ENCODE data around the gene NOSTRIN. TPM values are rescaled to one million over a fixed set of nuclear protein-coding genes. Genes with fewer than 3 reads are reported as not detected.
"Not testable (repeated sequence)": the region's sequence is repeated elsewhere in the genome, so short reads cannot be mapped to it uniquely, and the experiment has no call there.

The NOSTRIN gene
- polyA plus RNA-seq, 1 experiment, result not detected

DNA sequence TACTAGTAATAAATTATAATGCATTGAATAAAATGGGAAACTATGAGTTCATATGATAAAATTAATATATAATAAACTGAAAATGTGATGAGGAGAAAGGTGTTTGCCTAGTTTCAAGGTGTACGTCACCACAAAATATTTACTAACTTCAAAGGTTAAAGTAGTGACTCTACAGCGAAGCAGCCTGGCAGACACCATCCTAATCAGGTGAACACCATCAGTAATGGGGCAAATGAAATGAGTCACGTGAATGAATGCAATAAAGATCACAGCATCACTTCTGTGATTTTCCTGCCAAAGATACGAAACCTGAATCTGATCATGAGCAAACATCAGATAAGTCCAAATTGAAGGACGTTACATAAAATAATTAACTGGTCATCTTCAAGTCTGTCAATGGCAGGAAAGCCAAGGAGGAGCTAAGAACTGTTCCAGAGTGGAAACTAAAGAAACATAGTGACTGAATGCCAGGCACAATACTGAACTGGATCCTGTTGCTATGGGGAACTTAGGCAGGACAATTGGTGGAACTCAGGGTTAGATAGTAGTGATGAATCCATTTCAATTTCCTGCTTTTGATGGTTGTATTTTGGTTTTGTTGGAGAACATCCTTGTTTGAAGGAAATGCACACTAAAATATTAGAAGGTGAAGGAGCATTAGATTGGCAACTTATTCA, 12.1 kb upstream of the NOSTRIN start:
- TF ChIP-seq, protein P1, sequence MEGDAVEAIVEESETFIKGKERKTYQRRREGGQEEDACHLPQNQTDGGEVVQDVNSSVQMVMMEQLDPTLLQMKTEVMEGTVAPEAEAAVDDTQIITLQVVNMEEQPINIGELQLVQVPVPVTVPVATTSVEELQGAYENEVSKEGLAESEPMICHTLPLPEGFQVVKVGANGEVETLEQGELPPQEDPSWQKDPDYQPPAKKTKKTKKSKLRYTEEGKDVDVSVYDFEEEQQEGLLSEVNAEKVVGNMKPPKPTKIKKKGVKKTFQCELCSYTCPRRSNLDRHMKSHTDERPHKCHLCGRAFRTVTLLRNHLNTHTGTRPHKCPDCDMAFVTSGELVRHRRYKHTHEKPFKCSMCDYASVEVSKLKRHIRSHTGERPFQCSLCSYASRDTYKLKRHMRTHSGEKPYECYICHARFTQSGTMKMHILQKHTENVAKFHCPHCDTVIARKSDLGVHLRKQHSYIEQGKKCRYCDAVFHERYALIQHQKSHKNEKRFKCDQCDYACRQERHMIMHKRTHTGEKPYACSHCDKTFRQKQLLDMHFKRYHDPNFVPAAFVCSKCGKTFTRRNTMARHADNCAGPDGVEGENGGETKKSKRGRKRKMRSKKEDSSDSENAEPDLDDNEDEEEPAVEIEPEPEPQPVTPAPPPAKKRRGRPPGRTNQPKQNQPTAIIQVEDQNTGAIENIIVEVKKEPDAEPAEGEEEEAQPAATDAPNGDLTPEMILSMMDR (IDR thresholded peaks at IDR 0.05; ENCODE audit: insufficient read depth, low read depth, low read length), result no peak
- ChIA-PET CTCF (interaction anchor here (1.0 to 1.2 kb wide), 2 partner anchors 11 to 16 kb away, joined by 3 read pairs; no protein-coding TSS in a partner anchor), POLR2A (no interaction called here)
- no peak for DNase-seq (ENCODE audit: low read depth)
- H3K27me3 ChIP-seq (ENCODE audit: control insufficient read depth, insufficient read depth, low read length), result no peaks in the 10 kb centered on the region
- H3K4me3 ChIP-seq (ENCODE audit: low read depth, low read length), result no peak overlapping the region
- no peaks in the 10 kb centered on the region for H3K36me3 ChIP-seq (ENCODE audit: control insufficient read depth, insufficient read depth, low read length)

- DNase-seq (ENCODE audit: low read depth); POLR2A ChIA-PET; H3K4me3 ChIP-seq (ENCODE audit: low read depth, low read length); H3K36me3 ChIP-seq (ENCODE audit: control insufficient read depth, insufficient read depth, low read length); H3K27me3 ChIP-seq (ENCODE audit: control insufficient read depth, insufficient read depth, low read length): not testable (repeated sequence)
- CTCF ChIA-PET, result interaction anchor here (1.2 kb wide), 1 partner anchor 17 kb away, joined by 3 read pairs; no protein-coding TSS in a partner anchor
Observed at GRCh38 chr2:168791140-168791539, 11.3 kb upstream of the NOSTRIN start.

- CTCF ChIA-PET, result no interaction called here
- TF ChIP-seq, protein P1 (IDR thresholded peaks at IDR 0.05; ENCODE audit: insufficient read depth, low read depth, low read length), result no peak
- no peaks in the 10 kb centered on the region for H3K27me3 ChIP-seq (ENCODE audit: control insufficient read depth, insufficient read depth, low read length)
- DNase-seq (ENCODE audit: low read depth), result no peak
- no peaks in the 10 kb centered on the region for H3K36me3 ChIP-seq (ENCODE audit: control insufficient read depth, insufficient read depth, low read length)
- no peak overlapping the region for H3K4me3 ChIP-seq (ENCODE audit: low read depth, low read length)
- POLR2A ChIA-PET, result no interaction called here
Observed at GRCh38 chr2:168793596-168793995, 8.8 kb upstream of the NOSTRIN start.

DNA sequence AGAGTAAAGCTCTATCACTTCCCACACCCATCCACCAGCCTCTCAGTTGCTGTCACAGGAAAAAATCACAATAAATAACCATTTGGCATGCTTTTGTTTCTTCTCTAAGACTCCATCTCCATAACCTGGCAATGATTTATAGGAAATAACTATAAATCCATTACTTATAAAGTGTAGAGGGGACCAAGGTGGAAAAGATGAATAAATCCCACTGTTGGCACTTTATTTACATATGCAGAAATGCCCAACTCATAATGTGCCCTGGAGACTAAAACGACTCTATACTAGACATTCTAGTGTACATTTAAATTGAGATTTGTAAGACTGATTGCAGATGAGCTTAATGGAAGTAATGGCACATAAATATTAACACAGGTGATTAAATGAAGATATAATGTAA, 7.5 kb upstream of the NOSTRIN start:
- Histone ChIP-seq H3K4me3 (ENCODE audit: low read depth, low read length) (no peak overlapping the region), H3K36me3 (ENCODE audit: control insufficient read depth, insufficient read depth, low read length) (no peaks in the 10 kb centered on the region), H3K27me3 (ENCODE audit: control insufficient read depth, insufficient read depth, low read length) (no peaks in the 10 kb centered on the region)
- ChIA-PET CTCF (no interaction called here), POLR2A (no interaction called here)
- DNase-seq (ENCODE audit: low read depth), result no peak
- TF ChIP-seq, protein P1 (IDR thresholded peaks at IDR 0.05; ENCODE audit: insufficient read depth, low read depth, low read length), result no peak

DNA sequence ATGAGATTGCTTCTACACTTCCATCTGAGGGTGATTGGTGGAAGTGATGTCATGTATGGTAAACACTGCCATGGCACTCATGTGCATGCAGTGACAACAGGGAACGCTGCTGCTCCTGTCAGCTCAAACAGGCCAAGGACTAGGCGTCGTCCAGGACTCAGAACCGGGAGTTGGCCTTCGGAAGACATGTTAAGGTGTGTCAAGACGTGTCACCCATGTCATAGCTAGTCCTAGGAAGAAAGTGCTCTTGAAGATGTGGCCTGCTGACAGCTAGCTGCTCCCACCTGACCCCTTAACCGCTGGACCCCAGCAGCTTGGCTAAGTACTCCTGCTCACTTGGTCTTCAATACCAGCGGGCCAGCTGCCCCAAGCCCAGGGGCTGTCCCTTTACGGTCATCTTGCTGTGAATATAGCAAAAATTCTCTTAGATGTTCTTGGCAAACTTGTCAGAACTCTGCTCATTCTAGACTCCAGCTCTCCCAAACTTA, 6.3 kb upstream of the NOSTRIN start:
- Histone ChIP-seq H3K36me3 (ENCODE audit: control insufficient read depth, insufficient read depth, low read length) (no peaks in the 10 kb centered on the region), H3K27me3 (ENCODE audit: control insufficient read depth, insufficient read depth, low read length) (no peaks in the 10 kb centered on the region), H3K4me3 (ENCODE audit: low read depth, low read length) (no peak overlapping the region)
- TF ChIP-seq, protein P1 (IDR thresholded peaks at IDR 0.05; ENCODE audit: insufficient read depth, low read depth, low read length), result no peak
- CTCF ChIA-PET, result interaction anchor here (1.2 kb wide), 1 partner anchor 9 kb away, joined by 3 read pairs; no protein-coding TSS in a partner anchor
- DNase-seq (ENCODE audit: low read depth), result no peak
- POLR2A ChIA-PET, result no interaction called here
